HG02870 (cell line): Measurements from ENCODE around the gene ITGA8.
"Not testable (repeated sequence)": the region's sequence is repeated elsewhere in the genome, so short reads cannot be mapped to it uniquely, and the experiment has no call there.

Experiments
- ATAC-seq: cut with Tn5 transposase; IDR thresholded peaks from one replicate; pipeline ENCODE4 v1.9.1; 2021; ENCODE audit warnings: mild to moderate bottlenecking, moderate library complexity; ENCODE audit not compliant: unreplicated experiment

Gene ITGA8

GRCh38 chr10:15690031-15690430 is 29.7 kb downstream of the ITGA8 start:
- no peak for ATAC-seq

- peak; percentile 51 for ATAC-seq
These were observed 35.0 kb downstream of the ITGA8 start for GRCh38 chr10:15684768-15685167.

- ATAC-seq: no peak
These were observed 38.6 kb downstream of the ITGA8 start for GRCh38 chr10:15681076-15681475.

GRCh38 chr10:15678851-15679250 is 40.9 kb downstream of the ITGA8 start:
- no peak for ATAC-seq

GRCh38 chr10:15672469-15672868 is 47.3 kb downstream of the ITGA8 start:
- ATAC-seq: no peak

- ATAC-seq: no peak
These were observed 48.8 kb downstream of the ITGA8 start for GRCh38 chr10:15670880-15671279.

- no peak for ATAC-seq
These were observed 58.1 kb downstream of the ITGA8 start for GRCh38 chr10:15661574-15661973.

- no peak for ATAC-seq
These were observed 58.7 kb downstream of the ITGA8 start for GRCh38 chr10:15660990-15661389.

GRCh38 chr10:15658069-15658702 is 61.5 kb downstream of the ITGA8 start:
- no peak for ATAC-seq

- no peak for ATAC-seq
These were observed 67.0 kb downstream of the ITGA8 start for GRCh38 chr10:15652757-15653156.

GRCh38 chr10:15652117-15652516 is 67.6 kb downstream of the ITGA8 start:
- no peak for ATAC-seq

- ATAC-seq: no peak
These were observed 68.5 kb downstream of the ITGA8 start for GRCh38 chr10:15651175-15651574.

GRCh38 chr10:15642095-15642494 is 77.6 kb downstream of the ITGA8 start:
- ATAC-seq: no peak

- ATAC-seq: no peak
These were observed 79.1 kb downstream of the ITGA8 start for GRCh38 chr10:15640536-15641085.

GRCh38 chr10:15636446-15636845 is 83.3 kb downstream of the ITGA8 start:
- ATAC-seq: no peak

GRCh38 chr10:15632456-15633091 is 87.1 kb downstream of the ITGA8 start:
- ATAC-seq: no peak

- ATAC-seq: not testable (repeated sequence)
These were observed 88.5 kb downstream of the ITGA8 start for GRCh38 chr10:15631205-15631604.

GRCh38 chr10:15630353-15630752 is 89.4 kb downstream of the ITGA8 start:
- no peak for ATAC-seq

GRCh38 chr10:15627617-15628196 is 92.0 kb downstream of the ITGA8 start:
- ATAC-seq: no peak

- no peak for ATAC-seq
These were observed 92.8 kb downstream of the ITGA8 start for GRCh38 chr10:15626937-15627336.

- ATAC-seq: no peak
These were observed 94.5 kb downstream of the ITGA8 start for GRCh38 chr10:15625261-15625660.
